Mammary epithelial cell (primary cell): ENCODE measurements around the gene SPTY2D1.

Experiments used
- CTCF ChIP-seq, 2 donors: IDR thresholded peaks in 1 of 2; conservative IDR thresholded peaks in 1 of 2; 2 replicates each; pipeline ENCODE4 v1.5.1; 2011 to 2012; ENCODE audit warnings: inconsistent platforms in 2 of 2, low read length in 2 of 2, mild to moderate bottlenecking in 2 of 2, control low read depth in 1 of 2, low read depth in 1 of 2; ENCODE audit not compliant: insufficient read depth in 1 of 2; ENCODE audit errors: extremely low read depth in 1 of 2
- EZH2 ChIP-seq: IDR thresholded peaks from 2 replicates; pipeline ENCODE4 v1.6.1; 2012; ENCODE audit warnings: low read length, inconsistent platforms, borderline replicate concordance

GRCh38 chr11:18612394-18612793, 21.7 kb downstream of the SPTY2D1 start:
- TF ChIP-seq EZH2 (no peak), CTCF (conservative IDR thresholded peaks at IDR 0.05 in 1 of 2, IDR thresholded peaks at IDR 0.05 in 1 of 2; ENCODE audit: extremely low read depth in 1 of 2, insufficient read depth in 1 of 2, low read depth in 1 of 2, low read length in 2 of 2) (no peak)
